Lung (tissue), 12 donors: ENCODE data around the gene PJA1. TPM values are rescaled to one million over a fixed set of nuclear protein-coding genes. Genes with fewer than 3 reads are reported as not detected.

ENCODE experiments used
- ATAC-seq: fragments of 200-7000 bp; cut with Tn5 transposase; one replicate; pipeline ENCODE4 v1.9.1; 2020; ENCODE audit warnings: moderate number of reproducible peaks; ENCODE audit not compliant: insufficient read depth, low FRiP score
- DNase-seq, 3 donors: peaks; one replicate each; pipeline ENCODE4 v3.0.0-alpha.2; 2013 to 2017
- H3K27ac ChIP-seq, 2 donors: one replicate each; pipeline ENCODE4 v1.5.1; 2013; ENCODE audit warnings: mild to moderate bottlenecking in 2 of 2, moderate library complexity in 2 of 2, control low read depth in 1 of 2, inconsistent platforms in 1 of 2, low read depth in 1 of 2, low read length in 1 of 2
- H3K27me3 ChIP-seq, 3 donors: one replicate each; pipeline ENCODE4 v1.5.1; 2013; ENCODE audit warnings: low read length in 2 of 3; ENCODE audit not compliant: control insufficient read depth in 3 of 3, insufficient read depth in 3 of 3
- H3K36me3 ChIP-seq, 4 donors: one replicate each; pipeline ENCODE4 v1.5.1; 2013; ENCODE audit warnings: low read length in 4 of 4, mild to moderate bottlenecking in 1 of 4, moderate library complexity in 1 of 4; ENCODE audit not compliant: control insufficient read depth in 4 of 4, insufficient read depth in 4 of 4
- H3K4me1 ChIP-seq, 5 donors: one replicate each; pipeline ENCODE4 v1.5.1; 2013; ENCODE audit warnings: low read length in 5 of 5, mild to moderate bottlenecking in 2 of 5, moderate library complexity in 1 of 5; ENCODE audit not compliant: control insufficient read depth in 5 of 5, insufficient read depth in 5 of 5
- H3K4me3 ChIP-seq: one replicate; pipeline ENCODE4 v1.5.1; 2013; ENCODE audit warnings: mild to moderate bottlenecking, control low read depth, moderate library complexity
- H3K9ac ChIP-seq, 2 donors: one replicate each; pipeline ENCODE4 v1.5.1; 2013; ENCODE audit warnings: low read length in 2 of 2, control low read depth in 1 of 2; ENCODE audit not compliant: insufficient read depth in 1 of 2
- H3K9me3 ChIP-seq, 4 donors: one replicate each; pipeline ENCODE4 v1.5.1; 2013; ENCODE audit warnings: low read length in 3 of 4, mild to moderate bottlenecking in 1 of 4, moderate library complexity in 1 of 4; ENCODE audit not compliant: control insufficient read depth in 4 of 4, insufficient read depth in 3 of 4
- CTCF ChIP-seq: IDR thresholded peaks from 2 replicates; pipeline ENCODE4 v1.5.1; 2012; ENCODE audit warnings: mild to moderate bottlenecking; ENCODE audit errors: control extremely low read depth, extremely low read depth
- WGBS, 2 donors: extraction: QIAGEN DNeasy Blood & Tissue Kit; methylation state at CpG; one replicate each; pipeline ENCODE4 v1.1.7; 2013; 5-methylcytosine and 5-hydroxymethylcytosine counted together
- polyA plus RNA-seq, 2 donors: library from polyadenylated mRNA; stranded (reverse); fragments of 200-250 nt; gene quantifications; one replicate each; pipeline ENCODE4 v1.2.1, GENCODE V29; 2013
- total RNA-seq, 2 donors: library from RNA; depleted of rRNA in 1 of 2; stranded (reverse); fragments of >200 nt in 1 of 2; gene quantifications; one replicate each; pipeline ENCODE4 v1.2.1, GENCODE V29; 2014 to 2021
- donor health status: control.
- donor health status: control.
- donor health status: Bipolar disorder and iron deficiency.
- donor health status: healthy.
- donor health status: DM: yes; HTN: yes; CAD: no.

Gene PJA1
- total and polyA plus RNA-seq, 4 donors, result 4.5 to 28.3 (median 15.2) TPM

- Histone ChIP-seq H3K36me3 (no peaks in the 10 kb centered on the region), H3K4me3 (no peak overlapping the region), H3K9me3 (no peaks in the 10 kb centered on the region), H3K27me3 (peaks cover 0 to 8% (median 5%) of the 10 kb centered on the region in 3 donors), H3K4me1 (peaks cover 0 to 25% (median 0%) of the 10 kb centered on the region in 5 donors), H3K27ac (no peak overlapping the region), H3K9ac (no peak overlapping the region)
- no peak for DNase-seq
- no peak for ATAC-seq
- 88 to 97% methylated on average over 5 of the region's 5 CpGs for whole genome bisulfite sequencing, 2 donors
- TF ChIP-seq CTCF, result no peak
Measured at GRCh38 chrX:69145714-69146113, 19.5 kb downstream of the PJA1 start.

DNA sequence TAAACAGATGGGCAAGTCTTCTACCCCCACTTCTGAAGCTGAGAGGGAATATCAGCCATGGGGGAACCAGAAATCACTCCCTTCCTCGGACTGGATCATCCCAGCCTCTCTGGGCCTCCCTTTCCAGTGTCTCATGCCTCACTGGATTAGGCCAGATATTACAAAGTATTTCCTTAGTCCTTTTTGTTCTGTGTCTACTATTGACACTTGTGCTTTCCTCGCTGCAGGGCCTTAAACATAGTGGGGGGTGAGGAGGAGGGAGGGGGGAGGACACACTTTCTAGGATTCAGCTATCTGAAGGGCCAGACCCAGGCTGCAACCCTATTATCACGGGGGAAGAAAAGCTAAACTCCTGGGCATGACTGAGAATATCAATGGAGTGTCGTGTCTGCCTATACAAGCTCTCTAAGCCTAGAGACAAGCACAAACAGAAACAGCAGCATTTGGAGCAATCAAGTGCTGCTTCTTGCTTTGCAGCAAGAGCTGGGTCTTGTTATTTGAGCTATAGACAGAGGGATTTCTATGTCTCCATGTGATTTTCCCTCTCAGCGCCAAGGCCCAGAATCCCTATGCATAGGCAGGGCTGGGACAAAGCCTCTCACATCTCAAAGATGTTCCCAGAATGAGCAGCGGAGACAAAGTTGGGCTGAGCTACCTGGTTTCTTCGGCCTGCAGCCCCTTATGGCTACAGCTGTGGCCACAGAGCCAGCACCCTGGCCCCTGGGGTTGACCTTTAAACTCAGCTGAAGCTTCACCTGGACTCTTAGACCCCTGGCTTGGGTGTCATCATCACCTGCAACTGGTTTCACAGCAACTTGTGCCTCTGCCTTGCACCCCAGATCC is 20.2 kb downstream of the PJA1 start:
- Histone ChIP-seq H3K27ac (no peak overlapping the region), H3K9ac (no peak overlapping the region), H3K4me1 (peaks cover 0 to 23% (median 0%) of the 10 kb centered on the region in 5 donors), H3K4me3 (no peak overlapping the region), H3K27me3 (peaks cover 0 to 8% (median 5%) of the 10 kb centered on the region in 3 donors), H3K36me3 (no peaks in the 10 kb centered on the region), H3K9me3 (no peaks in the 10 kb centered on the region)
- ATAC-seq, result no peak
- DNase-seq, result no peak
- WGBS, 2 donors, result 70 to 87% methylated on average over 7 of the region's 7 CpGs
- TF ChIP-seq CTCF, result no peak

- TF ChIP-seq CTCF, result no peak
- Histone ChIP-seq H3K4me3 (no peak overlapping the region), H3K36me3 (no peaks in the 10 kb centered on the region), H3K9ac (no peak overlapping the region), H3K27ac (no peak overlapping the region), H3K27me3 (peaks cover 0 to 8% (median 5%) of the 10 kb centered on the region in 3 donors), H3K9me3 (no peaks in the 10 kb centered on the region), H3K4me1 (peaks cover 0 to 23% (median 0%) of the 10 kb centered on the region in 5 donors)
- ATAC-seq (no peak), DNase-seq (no peak)
- WGBS, 2 donors, result 86 to 95% methylated on average over 7 of the region's 7 CpGs
Measured at GRCh38 chrX:69143530-69143929, 21.7 kb downstream of the PJA1 start.
